Erythroblast (primary cell): ENCODE results near the gene CCDC188.

Source experiments
- DNase-seq, 2 experiments: peaks; one replicate each; lab custom pipeline; 2025; lab: John Stamatoyannopoulos, UW
- GATA1 ChIP-seq: IDR thresholded peaks from 2 replicates; pipeline ENCODE4 v1.6.1; 2011; ENCODE audit warnings: low read depth, mild to moderate bottlenecking, control low read depth, low read length, moderate library complexity
- POLR2A ChIP-seq: IDR thresholded peaks from 2 replicates; pipeline ENCODE4 v1.6.1; 2011; ENCODE audit warnings: mild to moderate bottlenecking, low read length

The CCDC188 gene

GRCh38 chr22:20150381-20151275 lies at the start of gene CCDC188:
Gene CCDC188 (minus strand): TSS chr22:20151055. CDS start chr22:20150986, 69 bp downstream.
- no peak for TF ChIP-seq POLR2A
- no peak for TF ChIP-seq GATA1
- DNase-seq: no peak

GRCh38 chr22:20199906-20200305 lies 49.1 kb upstream of the CCDC188 start:
- DNase-seq: no peak
- TF ChIP-seq POLR2A (no peak), GATA1 (no peak)

GRCh38 chr22:20199413-20199842 lies 48.6 kb upstream of the CCDC188 start:
- TF ChIP-seq GATA1: no peak
- TF ChIP-seq POLR2A: no peak
- no peak for DNase-seq

GRCh38 chr22:20198557-20199319 lies 47.9 kb upstream of the CCDC188 start:
- TF ChIP-seq GATA1: no peak
- no peak for TF ChIP-seq POLR2A
- DNase-seq: no peak

- no peak for DNase-seq
- TF ChIP-seq GATA1 (no peak), POLR2A (no peak)
Measured at GRCh38 chr22:20197407-20198030, 46.7 kb upstream of the CCDC188 start.

GRCh38 chr22:20196094-20196842 lies 45.4 kb upstream of the CCDC188 start:
- TF ChIP-seq GATA1 (no peak), POLR2A (no peak)
- DNase-seq: no peak

- TF ChIP-seq POLR2A: no peak
- TF ChIP-seq GATA1: no peak
Measured at GRCh38 chr22:20194681-20195593, 44.1 kb upstream of the CCDC188 start.

GRCh38 chr22:20193761-20194494 lies 43.1 kb upstream of the CCDC188 start:
- DNase-seq: no peak
- TF ChIP-seq GATA1 (no peak), POLR2A (no peak)

More at GRCh38 chr22:20194681-20195593, 44.1 kb upstream of the CCDC188 start:
- DNase-seq: no peak

- TF ChIP-seq GATA1: no peak
- TF ChIP-seq POLR2A: no peak
Measured at GRCh38 chr22:20192972-20193760, 42.3 kb upstream of the CCDC188 start.

GRCh38 chr22:20192293-20192971 lies 41.6 kb upstream of the CCDC188 start:
- TF ChIP-seq POLR2A (no peak), GATA1 (no peak)
- no peak for DNase-seq

More at GRCh38 chr22:20192972-20193760, 42.3 kb upstream of the CCDC188 start:
- no peak for DNase-seq

GRCh38 chr22:20191803-20192202 lies 40.9 kb upstream of the CCDC188 start:
- no peak for DNase-seq
- TF ChIP-seq GATA1 (no peak), POLR2A (no peak)
